Kidney epithelial cell (primary cell): ENCODE results near the gene HOXD8. TPM values are rescaled to one million over a fixed set of nuclear protein-coding genes. Genes with fewer than 3 reads are reported as not detected.

Experiments
- DNase-seq: peaks from one replicate; pipeline ENCODE4 v3.0.0-alpha.2; 2010; ENCODE audit warnings: low read depth
- H3K27me3 ChIP-seq: 2 replicates; pipeline ENCODE4 v1.6.0; 2011; ENCODE audit warnings: low read length; ENCODE audit not compliant: control insufficient read depth, insufficient read depth
- H3K36me3 ChIP-seq: 2 replicates; pipeline ENCODE4 v1.5.1; 2011; ENCODE audit warnings: low read length; ENCODE audit not compliant: control insufficient read depth, insufficient read depth
- H3K4me3 ChIP-seq: 2 replicates; pipeline ENCODE4 v1.5.1; 2011; ENCODE audit warnings: low read depth, mild to moderate bottlenecking, control low read depth, low read length
- total RNA-seq: library from RNA; depleted of rRNA; stranded (reverse); fragments of >200 nt; gene quantifications from 2 replicates; pipeline ENCODE4 v1.2.3, GENCODE V29; 2015
- TF ChIP-seq, protein P1 (sequence below): IDR thresholded peaks from 2 replicates; pipeline ENCODE4 v1.5.1; 2011; ENCODE audit warnings: mild to moderate bottlenecking, moderate library complexity, low read length, control low read depth, inconsistent platforms; ENCODE audit not compliant: insufficient read depth, poor library complexity, severe bottlenecking

HOXD8 gene
- total RNA-seq, 1 donor from 2014 or later: 18.1 TPM

DNA sequence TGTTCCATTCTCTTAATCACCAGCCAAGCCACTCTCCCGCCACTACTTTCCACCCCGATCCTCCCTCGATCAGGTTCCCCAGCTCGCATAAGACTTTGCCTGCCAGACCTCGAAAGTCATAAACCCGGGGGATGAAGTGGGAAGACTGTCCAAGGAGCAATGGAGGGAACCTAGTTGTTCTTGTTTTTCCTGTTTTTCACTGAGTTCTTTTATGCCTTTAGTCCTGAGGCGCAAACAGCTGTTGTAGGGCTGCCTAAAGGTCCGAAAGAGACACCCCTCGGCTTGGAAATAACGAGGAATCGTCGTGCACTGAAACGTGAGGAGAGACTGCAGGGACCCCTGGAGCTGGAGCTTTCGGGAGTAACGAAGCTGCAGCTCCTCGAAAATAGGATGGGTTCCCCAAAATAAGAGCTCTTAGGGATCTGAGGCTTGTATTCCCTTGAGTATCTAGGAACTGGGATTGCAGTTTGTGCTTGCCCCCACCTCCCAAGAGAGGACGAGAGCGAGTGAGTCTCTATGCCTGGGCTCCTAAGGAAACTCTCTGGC is 31.6 kb upstream of the HOXD8 start:
- H3K36me3 ChIP-seq: no peaks in the 10 kb centered on the region
- H3K4me3 ChIP-seq: no peak overlapping the region
- DNase-seq: no peak
- peaks cover 82% of the 10 kb centered on the region for H3K27me3 ChIP-seq
- TF ChIP-seq, protein P1, sequence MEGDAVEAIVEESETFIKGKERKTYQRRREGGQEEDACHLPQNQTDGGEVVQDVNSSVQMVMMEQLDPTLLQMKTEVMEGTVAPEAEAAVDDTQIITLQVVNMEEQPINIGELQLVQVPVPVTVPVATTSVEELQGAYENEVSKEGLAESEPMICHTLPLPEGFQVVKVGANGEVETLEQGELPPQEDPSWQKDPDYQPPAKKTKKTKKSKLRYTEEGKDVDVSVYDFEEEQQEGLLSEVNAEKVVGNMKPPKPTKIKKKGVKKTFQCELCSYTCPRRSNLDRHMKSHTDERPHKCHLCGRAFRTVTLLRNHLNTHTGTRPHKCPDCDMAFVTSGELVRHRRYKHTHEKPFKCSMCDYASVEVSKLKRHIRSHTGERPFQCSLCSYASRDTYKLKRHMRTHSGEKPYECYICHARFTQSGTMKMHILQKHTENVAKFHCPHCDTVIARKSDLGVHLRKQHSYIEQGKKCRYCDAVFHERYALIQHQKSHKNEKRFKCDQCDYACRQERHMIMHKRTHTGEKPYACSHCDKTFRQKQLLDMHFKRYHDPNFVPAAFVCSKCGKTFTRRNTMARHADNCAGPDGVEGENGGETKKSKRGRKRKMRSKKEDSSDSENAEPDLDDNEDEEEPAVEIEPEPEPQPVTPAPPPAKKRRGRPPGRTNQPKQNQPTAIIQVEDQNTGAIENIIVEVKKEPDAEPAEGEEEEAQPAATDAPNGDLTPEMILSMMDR: no peak

DNA sequence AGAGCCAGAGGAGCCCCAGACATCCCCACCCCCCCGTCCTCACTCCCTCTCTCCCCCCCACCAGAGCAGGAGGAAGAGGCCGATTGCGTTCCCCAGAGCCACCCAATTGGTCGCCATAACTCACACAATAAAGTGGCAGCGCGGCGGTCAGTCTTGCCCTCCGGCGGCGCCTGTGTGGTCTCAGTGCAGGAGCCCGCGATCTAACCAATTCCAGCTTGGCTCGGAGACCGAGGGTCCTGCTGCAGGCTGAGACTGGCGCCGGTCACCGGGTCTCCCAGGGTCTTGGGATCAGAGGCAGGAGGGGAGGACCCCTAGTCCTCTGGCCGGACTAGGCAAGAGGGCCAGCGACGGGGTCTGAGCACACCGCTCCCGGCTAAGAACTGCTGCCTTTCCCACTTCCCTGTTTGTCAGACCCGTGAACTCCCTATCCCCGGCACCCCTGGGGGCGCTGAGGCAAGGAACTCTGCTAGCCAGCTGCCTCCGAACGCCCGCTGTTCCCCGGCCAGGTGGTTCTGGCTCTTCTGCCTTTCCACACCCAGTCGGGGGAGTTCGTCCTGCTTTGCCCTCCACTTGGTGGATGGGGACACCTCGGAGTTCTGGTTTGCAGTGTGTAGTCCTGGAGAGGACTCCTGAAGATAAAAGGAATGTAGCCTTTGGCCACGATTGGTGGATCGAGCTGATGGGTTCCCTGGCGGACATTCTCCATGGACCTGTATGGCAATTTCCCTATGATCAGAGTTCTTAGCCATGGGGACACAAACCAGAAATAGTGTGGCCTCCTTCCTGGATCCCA is 30.9 kb upstream of the HOXD8 start:
- no peak overlapping the region for H3K4me3 ChIP-seq

DNA sequence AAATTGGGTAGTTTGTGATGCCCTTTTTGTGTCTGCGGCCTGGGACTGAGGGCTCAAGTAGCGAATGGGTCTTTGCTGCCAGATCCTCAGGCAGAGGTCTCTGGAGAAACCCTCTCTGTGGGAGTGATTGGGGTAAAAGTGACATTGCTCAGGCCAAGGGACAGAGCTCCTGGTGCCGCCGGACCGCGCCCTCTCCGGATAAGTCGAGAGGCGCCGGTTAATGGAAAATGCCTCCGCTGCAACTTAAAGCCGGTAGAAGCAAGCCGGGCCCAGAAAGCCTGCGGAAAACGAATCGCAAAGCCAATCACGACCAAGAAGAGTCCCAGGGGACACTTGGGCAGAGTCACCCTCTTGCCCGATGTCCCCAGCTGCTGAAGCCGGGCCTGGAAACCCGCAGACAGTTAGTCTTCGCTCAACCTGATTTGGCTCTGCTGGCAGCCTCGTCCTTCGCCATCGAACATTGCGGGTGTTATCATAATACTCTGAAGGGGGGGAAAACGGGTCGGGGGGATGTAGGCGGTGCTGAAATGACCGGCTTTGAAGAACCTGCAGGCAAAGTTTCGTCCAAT is 30.3 kb upstream of the HOXD8 start:
- TF ChIP-seq, protein P1: no peak
- H3K4me3 ChIP-seq: no peak overlapping the region
- DNase-seq: no peak
- H3K36me3 ChIP-seq: no peaks in the 10 kb centered on the region
- peaks cover 69% of the 10 kb centered on the region for H3K27me3 ChIP-seq

More for the DNA sequence above, 30.9 kb upstream of the HOXD8 start:
- DNase-seq: no peak
- H3K36me3 ChIP-seq: no peaks in the 10 kb centered on the region
- TF ChIP-seq, protein P1: no peak
- peaks cover 76% of the 10 kb centered on the region for H3K27me3 ChIP-seq

DNA sequence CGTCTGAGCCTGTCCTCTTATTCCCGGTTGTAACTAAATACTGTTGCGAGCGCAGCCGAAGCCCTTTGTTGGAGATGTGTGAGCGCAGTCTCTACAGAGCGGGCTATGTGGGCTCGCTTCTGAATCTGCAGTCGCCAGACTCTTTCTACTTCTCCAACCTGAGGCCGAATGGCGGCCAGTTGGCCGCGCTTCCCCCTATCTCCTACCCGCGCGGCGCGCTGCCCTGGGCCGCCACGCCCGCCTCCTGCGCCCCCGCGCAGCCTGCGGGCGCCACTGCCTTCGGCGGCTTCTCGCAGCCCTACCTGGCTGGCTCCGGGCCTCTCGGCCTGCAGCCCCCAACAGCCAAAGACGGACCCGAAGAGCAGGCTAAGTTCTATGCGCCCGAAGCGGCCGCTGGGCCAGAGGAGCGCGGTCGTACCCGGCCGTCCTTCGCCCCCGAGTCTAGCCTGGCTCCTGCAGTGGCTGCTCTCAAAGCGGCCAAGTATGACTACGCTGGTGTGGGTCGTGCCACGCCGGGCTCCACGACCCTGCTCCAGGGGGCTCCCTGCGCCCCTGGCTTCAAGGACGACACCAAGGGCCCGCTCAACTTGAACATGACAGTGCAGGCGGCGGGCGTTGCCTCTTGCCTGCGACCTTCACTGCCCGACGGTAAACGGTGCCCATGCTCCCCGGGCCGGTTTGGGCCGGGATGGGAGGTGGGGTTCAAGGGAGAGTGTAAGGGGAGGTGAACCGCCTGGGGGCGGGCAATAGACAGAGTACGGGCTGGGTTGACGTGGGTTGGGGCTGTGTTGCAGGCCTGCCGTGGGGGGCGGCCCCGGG is 29.6 kb upstream of the HOXD8 start, which contains the start of gene HOXD12:
Gene HOXD12 (plus strand): TSS at position 68 of the 819 bp plus-strand sequence. CDS start 7 bp downstream, at position 75.
- DNase-seq: no peak
- TF ChIP-seq, protein P1: no peak
- H3K27me3 ChIP-seq: peaks cover 66% of the 10 kb centered on the region
- no peaks in the 10 kb centered on the region for H3K36me3 ChIP-seq
- H3K4me3 ChIP-seq: no peak within 1 kb of the TSS

DNA sequence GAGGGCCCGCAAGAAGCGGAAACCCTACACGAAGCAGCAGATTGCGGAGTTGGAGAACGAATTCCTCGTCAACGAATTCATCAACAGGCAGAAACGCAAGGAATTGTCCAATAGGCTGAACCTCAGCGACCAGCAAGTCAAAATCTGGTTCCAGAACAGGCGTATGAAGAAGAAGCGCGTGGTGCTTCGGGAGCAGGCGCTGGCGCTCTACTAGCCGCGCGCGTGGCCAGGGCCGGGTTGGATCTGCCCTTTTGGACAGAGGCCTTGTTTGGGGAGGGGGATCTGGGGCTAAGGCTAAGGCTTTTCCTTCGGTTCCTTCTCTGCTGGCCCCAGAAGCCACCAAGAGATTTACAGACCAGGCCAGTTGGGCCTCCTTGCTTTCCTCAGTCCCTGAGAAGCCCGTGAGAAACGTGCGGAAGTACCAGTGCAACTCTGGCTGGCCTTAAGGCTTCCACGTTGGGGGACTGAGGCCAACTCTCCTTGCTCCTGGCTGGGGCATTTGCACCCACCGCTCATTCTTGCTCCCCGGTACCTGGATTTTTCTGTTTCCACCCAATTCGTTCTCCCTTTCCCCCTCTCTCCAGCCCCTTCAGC is 28.9 kb upstream of the HOXD8 start:
- Histone ChIP-seq H3K27me3 (peaks cover 61% of the 10 kb centered on the region), H3K4me3 (no peak overlapping the region), H3K36me3 (no peaks in the 10 kb centered on the region)
- DNase-seq: no peak
- TF ChIP-seq, protein P1: no peak
